ENCODE data around the gene DHX8. TPM values are rescaled to one million over a fixed set of nuclear protein-coding genes. Genes with fewer than 3 reads are reported as not detected.

The DHX8 gene
- total and polyA plus RNA-seq, 4 donors: 10.9 to 21.3 (median 19.4) TPM

GRCh38 chr17:43553573-43553972 lies 69.8 kb downstream of the DHX8 start:
- no peak for DNase-seq (ENCODE audit: low spot score)
- Histone ChIP-seq H3K9ac (ENCODE audit: low read depth in 1 of 2, low read length in 2 of 2) (no peak overlapping the region), H3K9me3 (ENCODE audit: control insufficient read depth in 4 of 4, low read length in 3 of 4) (no peaks in the 10 kb centered on the region), H3K4me1 (ENCODE audit: control insufficient read depth in 4 of 4, insufficient read depth in 4 of 4, low read length in 3 of 4) (no peaks in the 10 kb centered on the region), H3K27me3 (ENCODE audit: control insufficient read depth in 4 of 4, insufficient read depth in 4 of 4, low read length in 3 of 4) (peaks cover 0 to 3% (median 0%) of the 10 kb centered on the region in 4 donors), H3K4me3 (ENCODE audit: low read depth in 1 of 3, low read length in 3 of 3) (no peak overlapping the region), H3K36me3 (ENCODE audit: control insufficient read depth in 4 of 4, insufficient read depth in 3 of 4, low read depth in 1 of 4, low read length in 3 of 4) (no peaks in the 10 kb centered on the region), H3K27ac (ENCODE audit: low read depth in 1 of 2, low read length in 2 of 2) (no peak overlapping the region)
- TF ChIP-seq TAF1 (conservative IDR thresholded peaks at IDR 0.05) (no peak), MAX (IDR thresholded peaks at IDR 0.05) (no peak), CTCF (IDR thresholded peaks at IDR 0.05; ENCODE audit: low read depth, low read length, missing input control) (no peak)
- WGBS: 69% methylated on average over 2 of the region's 2 CpGs

- no peaks in the 10 kb centered on the region for H3K9me3 ChIP-seq (ENCODE audit: control insufficient read depth in 4 of 4, low read length in 3 of 4)
- H3K4me3 ChIP-seq (ENCODE audit: low read depth in 1 of 3, low read length in 3 of 3): no peak overlapping the region
- 76% methylated on average over 6 of the region's 6 CpGs for WGBS
- no peak for DNase-seq (ENCODE audit: low spot score)
- TF ChIP-seq NR2F2 (IDR thresholded peaks at IDR 0.05): no peak
- no peak for TF ChIP-seq GABPA (IDR thresholded peaks at IDR 0.05 in 1 of 2, conservative IDR thresholded peaks at IDR 0.05 in 1 of 2)
- TF ChIP-seq HNF4A (conservative IDR thresholded peaks at IDR 0.05): no peak
- no peak for TF ChIP-seq TAF1 (conservative IDR thresholded peaks at IDR 0.05)
- no peak for TF ChIP-seq HNF4G (IDR thresholded peaks at IDR 0.05)
- no peak for TF ChIP-seq MAX (IDR thresholded peaks at IDR 0.05)
- no peak for TF ChIP-seq CTCF (IDR thresholded peaks at IDR 0.05; ENCODE audit: low read depth, low read length, missing input control)
- no peak for TF ChIP-seq ZBTB33 (IDR thresholded peaks at IDR 0.05)
- no peak for TF ChIP-seq SP1 (IDR thresholded peaks at IDR 0.05)
- H3K4me1 ChIP-seq (ENCODE audit: control insufficient read depth in 4 of 4, insufficient read depth in 4 of 4, low read length in 3 of 4): no peaks in the 10 kb centered on the region
- H3K27ac ChIP-seq (ENCODE audit: low read depth in 1 of 2, low read length in 2 of 2): no peak overlapping the region
- H3K9ac ChIP-seq (ENCODE audit: low read depth in 1 of 2, low read length in 2 of 2): no peak overlapping the region
- H3K36me3 ChIP-seq (ENCODE audit: control insufficient read depth in 4 of 4, insufficient read depth in 3 of 4, low read depth in 1 of 4, low read length in 3 of 4): no peaks in the 10 kb centered on the region
- no peaks in the 10 kb centered on the region for H3K27me3 ChIP-seq (ENCODE audit: control insufficient read depth in 4 of 4, insufficient read depth in 4 of 4, low read length in 3 of 4)
Measured at GRCh38 chr17:43554857-43555256, 71.1 kb downstream of the DHX8 start.

- no peak for DNase-seq (ENCODE audit: low spot score)
- 55% methylated on average over 5 of the region's 5 CpGs for WGBS
- Histone ChIP-seq H3K9ac (ENCODE audit: low read depth in 1 of 2, low read length in 2 of 2) (no peak overlapping the region), H3K9me3 (ENCODE audit: control insufficient read depth in 4 of 4, low read length in 3 of 4) (no peaks in the 10 kb centered on the region), H3K4me3 (ENCODE audit: low read depth in 1 of 3, low read length in 3 of 3) (no peak overlapping the region), H3K4me1 (ENCODE audit: control insufficient read depth in 4 of 4, insufficient read depth in 4 of 4, low read length in 3 of 4) (no peaks in the 10 kb centered on the region), H3K27ac (ENCODE audit: low read depth in 1 of 2, low read length in 2 of 2) (no peak overlapping the region), H3K27me3 (ENCODE audit: control insufficient read depth in 4 of 4, insufficient read depth in 4 of 4, low read length in 3 of 4) (no peaks in the 10 kb centered on the region), H3K36me3 (ENCODE audit: control insufficient read depth in 4 of 4, insufficient read depth in 3 of 4, low read depth in 1 of 4, low read length in 3 of 4) (no peaks in the 10 kb centered on the region)
- TF ChIP-seq RAD21 (IDR thresholded peaks at IDR 0.05) (no peak), REST (IDR thresholded peaks at IDR 0.05) (no peak), MAX (IDR thresholded peaks at IDR 0.05) (no peak), NR2F2 (IDR thresholded peaks at IDR 0.05) (no peak), JUND (IDR thresholded peaks at IDR 0.05) (no peak), EGR1 (IDR thresholded peaks at IDR 0.05; ENCODE audit: low read depth in 2 of 2) (no peak), HNF4G (IDR thresholded peaks at IDR 0.05) (no peak), RXRA (IDR thresholded peaks at IDR 0.05) (peak in 1 of 2 donors; percentile 11)
Measured at GRCh38 chr17:43556292-43556691, 72.5 kb downstream of the DHX8 start.
